Measurements from ENCODE around the gene FZR1.
A peak's percentile ranks its signal among the peaks of the same experiment; 100 is the strongest.
"Not testable (repeated sequence)": the region's sequence is repeated elsewhere in the genome, so short reads cannot be mapped to it uniquely, and the experiment has no call there.

FZR1 gene

DNA sequence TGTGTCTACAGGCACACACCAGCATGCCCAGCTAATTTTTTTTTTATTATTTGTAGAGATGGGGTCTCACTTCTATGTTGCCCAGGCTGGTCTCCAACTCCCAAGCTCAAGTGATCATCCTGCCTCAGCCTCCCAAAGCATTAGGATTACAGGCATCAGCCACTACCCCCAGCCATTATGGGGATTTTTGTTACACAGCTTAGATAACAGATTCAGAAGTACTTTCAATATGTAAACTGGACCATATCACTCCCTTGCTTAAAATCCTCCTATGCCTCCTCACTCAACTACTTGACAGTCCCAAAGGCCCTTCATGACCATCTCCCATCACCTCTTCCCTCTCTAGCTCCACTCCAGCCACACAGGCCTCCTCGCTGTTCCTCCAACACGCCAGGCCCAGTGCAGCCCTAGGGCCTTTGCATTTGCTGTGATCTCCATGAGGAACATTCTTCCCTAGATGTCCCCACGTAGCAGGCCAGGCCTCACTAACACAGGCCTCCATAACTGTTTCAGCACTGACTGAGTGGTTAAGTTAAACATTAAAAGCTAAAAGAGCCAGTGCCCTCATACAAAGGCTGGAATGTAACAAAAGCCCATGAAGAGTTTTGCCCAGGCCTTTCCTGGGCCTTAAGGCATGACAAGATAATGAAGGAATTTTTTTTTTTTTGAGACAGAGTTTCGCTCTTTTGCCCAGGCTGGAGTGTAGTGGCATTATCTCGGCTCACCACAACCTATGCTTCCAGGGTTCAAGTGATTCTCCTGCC, 8.2 kb upstream of the FZR1 start:
- DNase-seq, result no peak

DNA sequence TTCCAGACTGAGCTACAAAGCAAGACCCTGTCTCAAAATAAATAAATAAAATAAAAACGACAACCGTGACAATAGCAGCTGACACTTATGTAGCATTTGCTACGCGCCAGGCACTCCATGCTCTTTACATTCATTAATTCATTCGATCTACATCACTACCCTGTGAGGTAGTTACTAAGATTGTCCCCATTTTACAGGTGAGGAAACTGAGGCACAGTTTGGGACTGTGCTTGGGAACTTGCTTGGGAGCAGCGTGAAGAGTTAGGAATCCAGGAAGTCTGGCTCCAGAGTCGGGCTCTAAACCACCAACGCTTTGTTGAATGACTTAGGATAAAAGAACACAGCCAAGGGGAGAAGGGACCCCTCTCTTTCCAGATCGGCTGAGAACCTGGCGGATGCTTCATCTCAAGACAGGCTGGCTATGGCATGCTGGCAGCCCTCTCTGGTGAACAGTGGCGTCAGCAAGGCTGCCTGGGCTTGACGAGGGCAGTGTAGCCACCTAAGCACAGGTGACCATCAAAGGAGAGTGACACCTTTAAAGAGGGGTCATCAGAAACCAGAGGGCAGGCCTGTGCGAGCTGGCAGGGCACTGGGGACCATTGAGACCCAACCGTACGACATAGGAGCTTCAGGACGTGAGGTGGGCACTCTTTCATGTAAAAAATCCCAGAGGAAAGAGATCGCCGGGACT, 6.2 kb upstream of the FZR1 start:
- no peak for DNase-seq

DNA sequence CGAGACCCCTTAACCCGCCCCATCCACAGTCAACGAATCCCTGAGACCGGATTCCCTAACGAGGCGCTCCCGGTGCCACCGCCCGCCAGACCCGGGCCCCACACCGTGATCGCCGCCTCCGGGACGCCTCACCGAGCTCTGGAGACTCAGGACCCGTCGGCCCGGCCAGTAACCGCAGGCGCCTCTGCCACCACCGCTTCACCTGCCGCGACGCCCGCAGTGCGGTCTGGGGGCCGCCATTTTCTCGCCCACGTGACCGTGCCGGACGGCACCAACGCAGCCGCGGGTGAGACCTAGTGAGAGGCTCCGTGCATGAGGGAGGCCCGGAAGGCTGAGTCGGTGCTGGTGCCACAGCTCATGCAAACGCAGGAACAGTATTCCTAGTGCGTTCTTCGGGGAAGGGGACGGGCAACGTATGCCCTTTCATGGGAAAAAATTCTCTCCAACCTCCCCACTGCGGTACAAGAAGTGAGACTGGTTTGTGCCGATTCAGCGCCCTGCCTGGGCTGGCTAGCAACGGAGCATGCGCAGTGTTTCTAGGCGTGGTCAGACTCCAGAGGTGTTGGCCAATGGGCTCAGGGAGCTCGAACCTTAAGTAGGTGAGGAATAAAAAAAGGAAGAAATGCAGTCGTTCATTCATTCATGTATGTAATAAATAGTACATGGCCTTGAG, 5.5 kb upstream of the FZR1 start, which contains the start of gene DOHH:
DOHH (minus strand) TSS at position 246 of the 673 bp plus-strand sequence. CDS start 3,860 bp downstream, outside the sequence.
- peak; percentile 97 for DNase-seq

DNA sequence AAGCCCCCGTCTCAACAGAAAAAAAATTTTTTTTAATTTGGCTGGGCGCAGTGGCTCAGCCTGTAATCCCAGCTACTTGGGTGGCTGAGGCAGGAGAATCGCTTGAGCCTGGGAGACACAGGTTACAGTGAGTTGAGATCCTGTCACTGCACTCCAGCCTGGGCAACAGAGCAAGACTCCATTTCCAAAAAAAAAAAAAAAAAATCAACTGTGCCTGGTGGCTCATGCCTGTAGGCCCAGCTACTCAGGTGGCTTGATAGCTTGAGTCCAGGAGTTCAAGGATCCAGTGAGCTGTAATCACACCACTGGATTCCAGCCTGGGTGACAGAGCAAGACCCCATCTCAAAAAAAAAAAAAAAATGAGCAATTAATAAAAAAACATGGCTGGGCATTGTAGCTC, 4.3 kb upstream of the FZR1 start:
- DNase-seq, result no peak

DNA sequence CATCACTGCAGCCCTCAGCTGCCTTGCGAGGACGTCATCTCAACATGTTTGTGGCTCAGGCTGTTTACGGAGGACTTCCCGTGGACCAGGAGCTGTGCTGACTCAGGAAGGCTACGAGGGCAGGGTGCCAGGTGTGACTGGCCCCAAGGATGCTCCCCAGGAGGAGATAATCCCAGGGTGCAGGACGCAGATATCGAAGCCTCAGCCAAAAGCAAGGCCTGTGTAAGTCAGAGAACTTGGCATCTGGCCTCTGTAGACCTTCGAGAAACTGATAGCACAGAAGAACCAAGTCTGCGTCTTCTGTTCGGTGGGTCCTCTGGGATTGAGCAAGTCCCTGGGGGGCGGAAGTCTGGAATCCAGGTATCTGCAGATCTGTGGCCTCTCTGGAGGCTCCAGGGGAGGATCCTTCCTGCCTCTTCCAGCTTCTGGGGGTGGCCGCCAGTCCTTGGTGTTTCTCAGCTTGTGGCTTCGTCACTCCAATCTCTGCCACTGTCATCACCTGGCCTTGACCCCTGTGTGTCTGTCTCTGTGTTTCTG, 3.0 kb upstream of the FZR1 start:
- no peak for DNase-seq

DNA sequence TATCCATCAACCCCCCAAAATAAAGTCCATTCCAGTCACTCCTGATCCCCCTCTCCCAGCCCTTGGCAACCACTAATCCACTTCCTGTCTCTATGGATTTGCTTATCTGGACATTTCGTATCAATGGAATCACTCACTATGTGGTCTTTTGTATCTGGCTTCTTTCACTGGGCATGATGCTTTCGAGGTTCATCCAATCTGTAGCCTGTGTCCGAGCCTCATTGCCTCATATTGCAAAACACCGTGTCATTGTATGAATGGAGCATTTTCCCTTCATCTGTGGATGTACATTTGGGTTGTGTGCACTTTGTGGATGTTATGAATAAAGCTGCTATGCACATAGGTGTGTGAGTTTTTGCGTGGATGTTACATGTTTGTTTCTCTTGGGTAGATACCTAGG, 1.4 kb upstream of the FZR1 start:
- DNase-seq, result no peak

DNA sequence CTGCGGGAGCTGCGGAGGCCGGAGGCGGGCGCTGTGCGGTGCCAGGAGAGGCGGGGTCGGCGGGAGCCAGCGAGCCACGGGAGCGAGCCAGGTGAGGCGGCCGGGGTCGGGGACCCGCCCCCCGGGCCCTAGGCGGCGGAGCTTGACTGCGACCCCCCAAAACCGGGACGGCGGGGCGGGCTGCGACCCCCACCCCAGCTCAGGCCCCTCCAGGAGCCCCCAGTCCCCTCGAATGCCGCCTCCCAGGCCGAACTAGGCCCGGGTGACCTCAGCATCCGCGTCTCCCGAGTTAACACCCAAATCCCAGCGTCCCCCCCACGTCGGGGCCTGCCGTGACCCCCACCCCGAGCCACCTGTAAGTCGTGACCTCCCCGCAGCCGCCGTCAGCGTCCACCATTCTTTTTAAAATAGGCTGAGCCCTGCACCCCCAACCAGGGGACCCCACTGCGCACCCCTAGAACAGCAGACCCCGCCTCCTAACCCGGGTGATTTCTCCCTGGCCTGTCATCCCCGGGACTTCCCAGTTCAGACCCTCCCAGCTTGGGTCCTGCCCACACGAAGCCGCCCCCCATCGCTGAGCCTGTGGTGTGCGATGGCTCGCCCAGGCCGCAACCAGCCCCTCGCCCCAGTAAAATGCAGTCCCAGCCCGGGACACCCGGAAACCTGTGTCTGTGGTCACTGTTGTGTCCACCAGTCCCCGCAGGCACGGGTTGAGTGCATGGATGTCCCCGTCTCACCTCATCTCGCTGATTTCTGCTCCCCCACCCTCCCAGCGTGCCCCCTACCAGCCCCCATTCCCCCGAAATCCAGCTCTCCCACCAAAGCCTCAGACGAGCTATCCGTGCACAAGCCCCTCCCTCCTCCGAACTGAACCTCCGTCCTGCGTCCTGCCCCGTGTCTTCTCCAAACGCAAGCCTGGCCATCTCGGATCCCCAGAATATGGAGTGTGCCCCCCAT, 551 bp downstream of the FZR1 start:
- DNase-seq, result no peak

DNA sequence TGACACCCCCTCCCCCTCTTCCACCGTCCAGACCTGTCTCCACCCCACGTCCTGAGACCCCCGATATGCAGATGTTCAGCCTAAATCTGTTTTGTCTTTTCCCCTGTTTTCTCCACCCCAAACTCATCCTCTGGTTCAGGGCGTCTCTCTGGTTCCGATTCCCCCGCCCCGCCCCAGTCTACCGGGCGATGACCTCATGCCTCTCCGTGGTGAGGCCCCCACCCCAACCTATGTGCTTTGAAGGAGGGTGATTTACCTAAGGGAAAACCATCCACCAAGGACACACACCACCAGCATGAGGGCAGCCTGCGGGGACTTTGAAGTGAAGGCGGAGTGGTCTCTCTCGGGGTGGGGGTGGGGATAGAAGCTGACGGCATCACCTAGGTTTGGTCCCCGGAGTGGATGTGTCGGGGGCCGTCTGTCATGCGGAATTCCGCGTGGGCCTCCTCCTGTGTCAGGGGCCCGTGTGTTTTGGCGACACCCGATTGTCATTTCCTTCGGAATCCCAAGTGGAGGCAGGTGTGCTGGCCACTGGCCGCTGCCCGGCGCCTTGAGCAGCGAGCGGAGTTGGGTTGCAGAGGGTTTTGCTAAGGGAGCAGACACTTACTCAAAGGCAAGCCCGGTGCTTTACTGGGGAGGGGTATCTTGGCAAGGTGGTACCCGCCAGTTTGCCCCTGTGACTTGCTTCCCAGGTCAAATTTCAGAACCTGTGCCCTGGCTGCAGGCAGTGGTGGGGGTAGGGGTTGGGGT, 1.4 kb downstream of the FZR1 start:
- DNase-seq, result no peak

DNA sequence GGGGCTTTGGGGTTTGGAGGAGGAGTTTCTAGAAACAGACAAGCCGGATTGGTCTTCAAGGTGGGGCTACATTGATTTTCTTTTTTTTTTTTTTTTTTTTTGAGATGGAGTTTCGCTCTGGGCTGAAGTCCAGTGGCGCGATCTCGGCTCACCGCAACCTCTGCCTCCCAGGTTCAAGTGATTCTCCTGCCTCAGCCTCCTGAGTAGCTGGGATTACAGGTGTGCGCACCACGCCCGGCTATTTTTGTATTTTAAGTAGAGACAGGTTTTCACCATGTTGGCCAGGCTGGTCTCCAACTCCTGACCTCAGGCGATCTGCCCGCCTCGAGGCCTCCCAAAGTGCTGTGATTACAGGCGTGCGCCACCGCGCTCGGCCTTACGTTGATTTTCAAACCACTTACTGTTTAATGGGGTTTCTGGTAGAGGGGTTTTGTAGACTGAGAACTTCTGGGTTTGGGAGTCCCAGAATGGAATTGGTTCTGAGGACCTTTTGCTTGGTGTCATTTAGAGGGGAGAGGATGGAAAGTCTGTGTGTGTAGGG, 2.1 kb downstream of the FZR1 start:
- not testable (repeated sequence) for DNase-seq

DNA sequence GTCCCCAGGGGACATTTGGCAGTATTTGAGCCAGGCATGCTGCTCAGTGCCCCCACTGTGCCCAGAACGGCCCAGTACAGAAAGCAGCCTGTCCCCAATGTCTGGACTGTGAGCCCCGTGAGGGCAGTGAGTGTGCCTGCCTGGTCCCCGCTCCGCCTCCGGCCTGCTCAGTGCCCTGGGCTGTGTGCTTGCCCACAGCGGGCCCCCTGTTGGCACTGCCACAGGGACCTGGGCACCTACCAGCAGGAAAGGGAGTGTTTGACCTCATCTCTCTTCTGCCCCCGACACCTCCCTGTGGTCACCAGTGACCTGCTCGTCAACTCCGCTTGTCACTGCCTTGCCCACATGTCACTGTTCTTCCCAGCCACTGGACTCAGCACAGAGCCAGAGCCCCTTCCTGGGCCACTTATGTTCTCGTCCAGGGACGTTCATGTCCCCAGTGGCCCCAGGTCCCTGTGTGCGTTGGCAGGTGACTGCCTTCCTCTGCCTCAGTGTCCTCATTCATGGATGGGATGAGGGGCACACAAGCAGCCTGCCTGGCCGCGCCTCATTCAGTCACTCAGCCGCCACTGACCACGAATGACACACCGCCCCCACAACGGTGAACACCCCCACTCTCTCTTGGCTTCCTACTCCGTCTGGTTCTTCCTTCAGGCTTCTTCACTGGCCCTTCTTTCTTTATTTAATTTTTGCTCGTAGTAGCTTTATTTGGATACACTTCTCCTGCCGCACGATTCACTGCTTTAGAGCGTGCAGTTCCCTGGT, 2.8 kb downstream of the FZR1 start:
- DNase-seq, result no peak

DNA sequence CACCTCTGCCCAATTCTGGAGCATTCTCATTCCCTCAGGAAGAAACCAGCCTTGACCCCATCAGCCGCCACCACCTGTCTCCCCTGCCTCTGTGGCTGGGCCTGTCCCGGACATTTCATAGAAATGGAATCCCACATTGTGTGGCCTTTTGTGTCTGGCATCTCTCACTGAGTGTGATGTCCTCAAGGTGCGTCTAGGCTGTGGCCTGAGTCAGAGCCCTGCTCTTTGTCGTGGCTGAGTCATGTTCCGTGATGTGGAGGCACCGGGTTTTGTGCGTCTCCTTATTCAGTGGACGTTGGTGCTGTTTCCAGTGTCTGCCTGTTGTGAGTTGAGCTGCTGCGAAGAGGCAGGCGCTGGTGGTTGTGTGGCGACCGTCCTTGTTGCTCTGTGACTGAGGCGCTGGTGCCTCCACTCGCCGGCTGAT, 3.5 kb downstream of the FZR1 start:
- DNase-seq, result no peak

DNA sequence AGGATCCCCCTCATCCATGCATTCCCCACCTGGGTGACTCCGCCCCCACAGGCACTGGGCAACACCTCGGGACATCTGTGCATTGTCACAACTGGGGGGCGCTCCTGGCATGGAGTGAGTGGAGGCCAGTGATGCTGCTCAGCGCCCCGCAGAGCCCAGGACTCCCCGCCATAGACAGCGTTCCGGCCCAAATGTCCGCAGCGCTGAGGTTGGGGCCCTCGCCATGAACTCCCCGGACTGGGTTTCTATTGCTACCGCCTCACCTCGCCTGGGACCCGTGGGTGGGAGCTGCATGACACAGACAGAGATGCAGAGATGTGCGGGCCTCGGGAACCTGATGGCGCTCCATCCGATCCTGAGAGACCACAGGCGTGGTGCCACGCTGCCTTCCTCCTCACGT, 4.6 kb downstream of the FZR1 start:
- no peak for DNase-seq

DNA sequence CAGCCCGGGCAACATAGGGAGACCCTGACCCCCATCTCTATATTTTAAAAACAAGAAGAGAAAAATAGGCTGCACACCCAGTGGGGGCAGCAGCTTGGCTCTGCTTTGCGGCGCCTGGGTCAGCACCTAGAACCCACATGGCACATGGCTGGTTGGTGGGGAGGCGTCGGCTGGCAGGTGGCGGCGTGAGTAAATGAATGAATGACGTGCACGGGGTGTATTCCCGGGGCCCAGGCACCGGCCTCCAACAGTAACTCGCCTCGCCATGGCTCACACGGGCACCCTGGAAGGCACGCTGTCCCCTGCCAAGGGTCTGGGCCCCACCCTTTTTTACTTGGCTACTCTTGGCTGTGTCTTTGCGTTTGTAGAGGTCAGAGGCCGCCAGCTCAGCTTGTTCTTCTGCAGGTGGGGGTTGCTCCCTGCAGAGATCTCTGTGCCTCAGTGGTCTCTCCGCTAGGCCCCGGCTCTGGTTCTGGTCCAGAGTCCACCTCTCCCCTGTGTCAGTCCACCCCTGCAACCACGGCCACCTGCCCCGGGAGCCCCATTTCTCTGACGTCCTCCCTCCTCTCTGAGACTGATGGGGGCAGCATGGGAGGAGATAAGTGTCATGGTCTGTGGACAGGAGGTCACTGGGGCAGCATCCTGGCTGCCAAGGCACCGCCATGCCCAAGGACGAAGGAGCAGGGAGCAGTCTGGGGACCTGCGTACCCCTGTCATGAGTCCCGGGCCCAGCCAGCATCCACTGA, 5.6 kb downstream of the FZR1 start:
- DNase-seq, result no peak

DNA sequence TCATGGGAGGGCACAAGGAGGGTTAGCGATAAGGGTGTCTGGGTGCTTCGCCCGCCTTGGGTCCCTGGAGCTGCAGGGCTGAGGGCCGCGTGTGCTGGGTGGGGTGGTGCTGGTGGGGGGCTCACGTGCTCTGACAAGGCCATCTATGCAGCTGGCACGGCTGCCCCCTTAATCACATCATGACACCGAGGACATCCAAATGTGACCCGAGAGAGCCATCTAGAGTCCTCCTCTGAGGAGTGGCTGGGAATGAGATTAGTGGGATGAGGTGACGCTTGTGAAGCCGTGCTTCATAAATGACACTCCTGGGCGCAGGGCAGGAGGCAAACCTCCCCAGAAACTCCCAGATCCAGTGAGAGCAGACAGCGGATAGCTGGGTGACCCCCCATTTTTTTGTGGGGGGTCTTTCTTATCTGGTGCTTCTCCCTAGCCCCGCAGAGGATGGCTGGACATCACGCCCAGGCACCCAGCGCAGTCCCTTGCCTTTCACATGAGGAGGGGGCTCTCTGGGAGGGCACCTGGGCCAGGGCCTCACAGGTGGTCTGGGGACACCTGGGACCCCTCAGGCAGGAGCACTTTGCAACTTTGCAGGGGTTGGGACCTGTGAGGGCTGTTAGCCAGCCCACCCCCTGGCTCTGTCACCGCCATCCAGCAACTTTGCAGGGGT, 6.6 kb downstream of the FZR1 start:
- no peak for DNase-seq

DNA sequence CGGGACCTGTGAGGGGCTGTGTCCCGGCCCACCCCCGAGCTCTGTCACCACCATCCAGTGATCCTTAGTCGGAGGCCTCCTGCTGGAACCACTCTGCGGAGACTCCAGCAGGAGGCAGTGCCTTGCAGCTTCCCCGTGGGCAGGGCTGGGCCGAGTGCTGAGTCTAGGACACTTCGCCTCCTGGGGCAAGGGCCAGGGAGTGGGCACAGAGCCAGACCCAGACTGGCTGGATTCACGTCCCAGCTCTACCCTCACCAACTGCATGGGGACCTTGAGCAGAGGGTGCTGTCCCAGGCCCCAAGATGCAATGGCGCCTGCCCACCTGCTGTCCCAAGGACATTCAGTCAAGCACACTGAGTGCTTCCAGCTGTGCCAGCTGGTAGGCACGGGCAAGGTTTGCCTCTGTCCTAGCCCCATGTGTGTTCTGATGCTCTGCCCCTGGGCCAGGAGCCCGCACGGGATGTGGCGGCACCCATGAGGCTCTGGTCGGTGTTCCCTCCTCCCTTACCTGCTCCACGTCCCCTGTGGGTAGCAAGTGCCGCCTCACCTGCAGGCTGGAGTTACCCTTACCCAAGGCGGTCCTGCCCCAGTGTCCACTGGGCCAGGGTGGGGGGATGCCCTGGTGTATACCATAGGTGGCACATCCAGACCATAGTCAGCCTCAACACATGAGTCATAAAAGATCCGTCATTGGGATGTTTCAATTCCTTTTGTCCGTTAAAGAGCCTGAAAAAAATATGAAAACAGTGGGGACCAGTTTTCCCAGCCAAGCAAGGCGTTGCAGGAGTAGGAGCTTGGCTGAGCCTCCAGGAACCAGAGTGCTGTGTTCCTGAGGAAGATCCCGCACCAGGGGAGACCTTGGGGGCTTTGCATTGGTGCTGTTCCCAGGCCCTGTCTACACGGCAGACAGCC, 7.4 kb downstream of the FZR1 start:
- no peak for DNase-seq

DNA sequence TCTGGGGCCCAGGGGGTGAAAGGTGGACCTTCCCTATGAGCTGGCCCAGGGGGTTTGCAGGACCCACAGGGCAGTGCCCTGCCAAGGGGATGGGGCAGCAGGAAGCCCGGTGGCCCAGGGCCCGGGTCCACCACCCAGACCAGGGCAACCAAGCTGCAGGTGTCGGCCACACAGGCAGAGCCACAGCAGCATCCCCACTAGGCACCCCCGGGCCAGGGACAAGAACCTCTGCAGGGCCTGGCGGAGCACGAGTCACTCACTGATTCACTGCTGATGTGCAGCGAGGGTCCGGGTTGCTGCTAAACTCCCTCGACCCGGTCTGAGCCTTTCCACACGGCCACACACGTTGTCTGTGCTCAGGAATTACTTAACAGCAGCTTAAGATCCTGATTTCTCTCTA, 8.8 kb downstream of the FZR1 start:
- DNase-seq, result no peak

DNA sequence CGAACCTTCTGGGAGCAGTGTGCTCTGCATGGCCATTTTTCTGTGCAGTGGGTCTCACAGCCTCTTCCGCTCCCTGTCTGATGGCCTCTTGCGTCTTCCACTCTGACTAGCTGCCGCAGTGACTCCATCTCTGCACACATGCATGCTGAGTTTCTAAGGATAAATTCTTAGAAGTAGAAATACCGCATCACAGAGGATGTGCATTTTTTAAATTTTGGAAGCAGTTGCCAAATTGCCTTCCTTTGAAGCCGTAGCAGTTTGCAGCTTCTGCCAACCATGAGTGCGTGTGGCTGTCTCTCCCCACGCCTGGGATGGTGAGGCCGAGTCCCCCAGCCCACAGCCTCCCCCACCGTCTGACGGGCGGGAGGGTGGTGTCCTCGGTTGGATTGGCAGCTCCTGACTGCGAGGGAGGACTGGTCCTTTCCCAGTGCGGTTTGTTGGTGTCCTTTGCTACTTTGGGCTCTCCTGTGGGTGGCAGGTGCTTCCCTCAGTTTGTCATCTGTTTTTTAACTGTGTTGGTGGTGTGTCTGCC, 9.8 kb downstream of the FZR1 start:
- DNase-seq, result no peak

DNA sequence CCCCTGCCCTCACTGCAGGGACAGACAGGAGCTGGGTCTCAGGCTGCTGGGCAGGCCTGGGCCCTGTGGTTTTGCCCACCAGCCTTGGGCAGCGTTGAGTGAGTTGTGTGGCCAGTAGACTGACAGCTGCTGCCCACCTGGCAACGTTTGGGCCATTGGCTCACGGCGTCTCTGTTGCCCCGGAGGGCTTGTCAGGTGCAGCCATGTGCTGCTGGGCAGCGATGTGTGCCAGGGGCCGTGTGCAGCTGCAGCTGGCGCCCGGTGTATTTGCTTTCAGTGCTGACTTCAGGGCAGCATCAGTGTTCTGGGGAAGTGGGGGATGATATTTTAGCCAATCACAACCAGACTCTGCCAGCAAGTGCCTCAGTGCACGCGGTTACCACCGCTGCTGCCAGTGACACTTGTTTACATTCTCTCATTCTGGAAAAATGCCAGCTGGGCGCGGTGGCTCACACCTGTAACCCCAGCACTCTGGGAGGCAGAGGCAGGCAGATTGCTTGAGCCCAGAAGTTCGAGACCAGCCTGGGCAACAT, 10.6 kb downstream of the FZR1 start:
- peak; percentile 92 for DNase-seq

Measured in NCI-H345 (cell line).